GM20000 (cell line): ENCODE measurements around the gene BSPRY.
A peak's percentile ranks its signal among the peaks of the same experiment; 100 is the strongest.

Experiments
- DNase-seq: peaks from one replicate; pipeline ENCODE4 v3.0.0; 2012; ENCODE audit warnings: low spot score
- CTCF ChIP-seq: IDR thresholded peaks from 2 replicates; pipeline ENCODE4 v1.5.1; 2012; ENCODE audit warnings: mild to moderate bottlenecking, control low read depth; ENCODE audit errors: extremely low read depth, missing control alignments

BSPRY gene

DNA sequence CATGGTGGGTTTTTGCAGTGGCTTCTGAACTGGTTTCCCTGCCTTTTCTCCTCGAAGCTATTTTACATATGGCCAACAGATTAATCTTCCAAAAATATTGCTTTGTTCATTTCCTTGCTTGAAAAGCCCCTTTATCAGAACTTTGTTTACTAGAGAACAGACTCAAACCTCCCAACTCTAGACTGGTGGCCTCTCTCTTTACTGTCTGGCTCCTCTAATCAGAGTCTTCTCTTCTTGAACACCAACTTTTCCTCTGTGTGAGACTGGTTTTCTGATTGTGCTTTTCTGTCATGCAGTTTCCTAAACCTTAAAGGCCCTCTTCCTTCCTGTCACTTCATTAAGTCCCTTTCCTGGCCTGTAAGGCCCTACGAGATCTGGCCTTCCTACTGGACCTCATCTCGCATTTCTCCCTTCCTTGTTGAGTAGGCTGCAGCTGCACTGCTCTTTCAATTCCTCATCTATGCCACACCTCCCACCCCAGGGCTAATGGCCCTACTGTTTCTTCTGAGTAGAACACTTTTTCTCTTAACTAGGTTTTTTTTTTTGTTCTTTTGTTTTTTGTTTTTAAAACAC is 66.9 kb downstream of the BSPRY start:
- DNase-seq, result peak; percentile 78
- TF ChIP-seq CTCF, result no peak

DNA sequence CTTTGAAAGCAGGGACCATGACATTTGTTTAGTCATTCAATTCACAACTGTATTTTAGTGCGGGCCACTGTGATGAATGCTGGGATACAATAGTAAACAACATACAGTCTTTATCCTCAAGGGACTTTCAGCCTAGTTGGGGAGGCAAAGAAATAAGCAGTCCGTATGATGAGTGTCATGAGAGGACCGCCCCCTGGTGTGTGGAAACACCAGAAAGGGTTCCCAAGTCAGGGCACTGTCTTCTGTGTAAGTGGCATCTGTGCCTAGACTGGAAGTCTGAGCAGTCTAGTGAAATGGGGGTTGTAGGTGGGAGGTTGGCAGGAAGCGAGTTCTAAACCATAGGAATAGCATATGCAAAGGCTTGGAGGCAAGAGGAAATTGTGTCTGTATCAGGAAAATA is 68.0 kb downstream of the BSPRY start:
- no peak for DNase-seq
- no peak for TF ChIP-seq CTCF
